Suprapubic skin (tissue), 4 donors: Measurements from ENCODE around the gene LINC01488.

ENCODE experiments used
- POLR2A ChIP-seq, 2 donors: fragments of 450-650 bp; IDR thresholded peaks; one replicate each; pipeline ENCODE4 v1.6.1; 2017; ENCODE audit warnings: antibody characterized with exemption in 2 of 2, mild to moderate bottlenecking in 2 of 2, moderate library complexity in 2 of 2
- POLR2AphosphoS5 ChIP-seq, 3 donors: sonication (generic); formaldehyde crosslinking; IDR thresholded peaks; one replicate each; pipeline ENCODE4 v1.6.1; 2017; ENCODE audit warnings: antibody characterized with exemption in 3 of 3
- TF ChIP-seq, protein P1 (sequence below), 2 donors: fragments of 200-600 bp in 1 of 2; fragments of 450-650 bp in 1 of 2; sonication (generic) in 1 of 2; IDR thresholded peaks; one replicate each; pipeline ENCODE4 v1.5.1; 2016 to 2019; ENCODE audit warnings: antibody characterized with exemption in 2 of 2, mild to moderate bottlenecking in 1 of 2, moderate library complexity in 1 of 2

DNA sequence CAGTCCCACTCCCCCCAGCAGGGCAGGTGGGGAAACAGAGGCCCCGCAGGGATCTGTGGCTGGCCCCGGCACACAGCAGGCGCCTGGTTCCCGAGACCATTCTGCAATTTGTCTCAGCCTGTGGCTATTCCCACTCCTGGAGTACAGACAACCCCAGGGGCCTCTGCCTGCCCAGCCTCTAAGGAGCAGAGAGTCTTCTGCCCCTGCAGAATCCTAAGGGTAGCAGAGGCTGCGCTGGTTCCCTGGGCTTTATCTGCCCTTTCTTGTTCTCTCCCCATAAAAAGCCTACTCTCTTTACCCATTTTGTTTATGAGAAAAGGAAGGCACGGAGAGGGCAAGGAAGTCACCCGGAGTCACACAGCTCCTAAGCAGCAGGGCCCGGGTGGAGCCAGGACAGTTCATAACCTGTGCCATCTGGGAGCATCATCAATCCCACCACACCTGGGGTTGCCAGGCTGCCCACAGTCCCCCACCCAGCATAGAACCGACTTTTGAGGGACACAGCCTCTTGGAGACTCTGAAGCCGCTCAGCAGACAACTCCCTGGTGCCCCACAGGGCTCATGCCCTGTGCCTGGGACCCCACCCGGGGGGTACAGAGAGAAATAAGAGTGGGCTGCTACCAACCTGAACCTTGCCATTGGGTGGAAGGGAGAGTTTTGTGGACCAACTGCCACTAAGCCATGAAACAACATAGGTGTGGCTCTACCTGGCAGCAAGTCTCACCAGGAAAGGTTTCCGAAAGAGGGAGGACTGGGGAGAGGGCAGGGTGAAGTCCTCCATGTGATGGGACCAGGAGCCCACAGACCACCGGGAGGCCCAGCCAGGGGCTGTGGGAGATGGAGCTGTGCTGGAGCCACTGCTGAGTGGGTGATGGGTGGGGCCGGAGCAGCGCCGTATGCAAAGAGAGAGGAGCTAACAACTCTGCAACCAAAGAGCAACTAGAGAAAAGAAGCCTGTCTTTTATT lies 17.2 kb upstream of the LINC01488 start:
- TF ChIP-seq, protein P1, sequence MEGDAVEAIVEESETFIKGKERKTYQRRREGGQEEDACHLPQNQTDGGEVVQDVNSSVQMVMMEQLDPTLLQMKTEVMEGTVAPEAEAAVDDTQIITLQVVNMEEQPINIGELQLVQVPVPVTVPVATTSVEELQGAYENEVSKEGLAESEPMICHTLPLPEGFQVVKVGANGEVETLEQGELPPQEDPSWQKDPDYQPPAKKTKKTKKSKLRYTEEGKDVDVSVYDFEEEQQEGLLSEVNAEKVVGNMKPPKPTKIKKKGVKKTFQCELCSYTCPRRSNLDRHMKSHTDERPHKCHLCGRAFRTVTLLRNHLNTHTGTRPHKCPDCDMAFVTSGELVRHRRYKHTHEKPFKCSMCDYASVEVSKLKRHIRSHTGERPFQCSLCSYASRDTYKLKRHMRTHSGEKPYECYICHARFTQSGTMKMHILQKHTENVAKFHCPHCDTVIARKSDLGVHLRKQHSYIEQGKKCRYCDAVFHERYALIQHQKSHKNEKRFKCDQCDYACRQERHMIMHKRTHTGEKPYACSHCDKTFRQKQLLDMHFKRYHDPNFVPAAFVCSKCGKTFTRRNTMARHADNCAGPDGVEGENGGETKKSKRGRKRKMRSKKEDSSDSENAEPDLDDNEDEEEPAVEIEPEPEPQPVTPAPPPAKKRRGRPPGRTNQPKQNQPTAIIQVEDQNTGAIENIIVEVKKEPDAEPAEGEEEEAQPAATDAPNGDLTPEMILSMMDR (IDR thresholded peaks at IDR 0.05) = no peak
- no peak for TF ChIP-seq POLR2AphosphoS5 (IDR thresholded peaks at IDR 0.05)
- TF ChIP-seq POLR2A (IDR thresholded peaks at IDR 0.05) = no peak
